NCI-H2081 treated with DMSO at 0.1 percent for 48 hours (cell line): Measurements from ENCODE around the gene ZNF587B.
"Not testable (repeated sequence)": the region's sequence is repeated elsewhere in the genome, so short reads cannot be mapped to it uniquely, and the experiment has no call there.

Source experiments
- DNase-seq: peaks from one replicate; lab custom pipeline; 2025; lab: John Stamatoyannopoulos, UW

Gene ZNF587B

GRCh38 chr19:57830071-57830602 lies at the start of gene ZNF587B:
Gene ZNF587B (plus strand): TSS chr19:57830299. CDS start chr19:57830529, 230 bp downstream.
- no peak for DNase-seq

- no peak for DNase-seq
These were observed 43.8 kb upstream of the ZNF587B start for GRCh38 chr19:57786286-57786685.

DNA sequence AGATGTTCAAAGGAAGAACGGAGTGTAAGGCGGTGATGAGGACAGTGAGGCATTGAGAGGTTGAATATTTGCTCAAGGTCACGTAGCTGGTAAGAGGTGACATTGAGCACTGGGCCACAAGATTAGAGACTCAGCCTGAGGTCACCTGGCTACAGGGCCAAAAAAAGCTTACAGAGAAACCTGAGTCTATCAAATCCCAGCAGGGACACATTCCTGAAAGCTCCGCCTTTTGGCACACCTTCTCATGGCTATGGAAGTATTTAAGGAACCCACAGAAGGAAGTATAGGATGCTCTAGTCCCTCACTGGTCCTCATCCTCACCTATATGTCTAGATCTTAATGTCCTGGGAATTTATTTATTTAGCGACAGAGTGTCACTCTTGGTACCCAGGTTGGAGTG lies 43.2 kb upstream of the ZNF587B start:
- DNase-seq, result no peak

- no peak for DNase-seq
These were observed 41.9 kb upstream of the ZNF587B start for GRCh38 chr19:57788114-57788692.

DNA sequence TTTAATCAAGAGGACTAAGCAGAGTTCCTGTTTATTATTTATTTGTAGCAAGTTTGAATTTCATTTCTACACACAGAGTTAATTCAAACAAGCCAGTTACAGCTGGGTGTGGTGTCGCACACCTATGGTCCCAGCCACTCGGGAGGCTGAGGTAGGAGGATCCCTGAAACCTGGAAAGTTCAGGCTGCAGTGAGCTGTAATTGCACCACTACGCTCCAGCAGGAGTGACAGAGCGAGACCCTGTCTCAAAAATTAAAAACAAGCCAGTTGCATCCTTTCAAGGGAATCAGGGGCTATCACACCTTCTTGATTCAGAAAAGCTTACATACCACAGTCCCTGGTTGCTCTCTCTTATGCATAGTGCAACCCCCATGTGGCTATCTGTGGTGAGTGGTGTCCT lies 40.8 kb upstream of the ZNF587B start:
- no peak for DNase-seq

GRCh38 chr19:57796580-57796979 lies 33.5 kb upstream of the ZNF587B start:
- DNase-seq, result not testable (repeated sequence)

GRCh38 chr19:57800696-57801095 lies 29.4 kb upstream of the ZNF587B start:
- no peak for DNase-seq

GRCh38 chr19:57802269-57802668 lies 27.8 kb upstream of the ZNF587B start:
- no peak for DNase-seq

GRCh38 chr19:57803265-57803593 lies 26.9 kb upstream of the ZNF587B start:
- no peak for DNase-seq

DNA sequence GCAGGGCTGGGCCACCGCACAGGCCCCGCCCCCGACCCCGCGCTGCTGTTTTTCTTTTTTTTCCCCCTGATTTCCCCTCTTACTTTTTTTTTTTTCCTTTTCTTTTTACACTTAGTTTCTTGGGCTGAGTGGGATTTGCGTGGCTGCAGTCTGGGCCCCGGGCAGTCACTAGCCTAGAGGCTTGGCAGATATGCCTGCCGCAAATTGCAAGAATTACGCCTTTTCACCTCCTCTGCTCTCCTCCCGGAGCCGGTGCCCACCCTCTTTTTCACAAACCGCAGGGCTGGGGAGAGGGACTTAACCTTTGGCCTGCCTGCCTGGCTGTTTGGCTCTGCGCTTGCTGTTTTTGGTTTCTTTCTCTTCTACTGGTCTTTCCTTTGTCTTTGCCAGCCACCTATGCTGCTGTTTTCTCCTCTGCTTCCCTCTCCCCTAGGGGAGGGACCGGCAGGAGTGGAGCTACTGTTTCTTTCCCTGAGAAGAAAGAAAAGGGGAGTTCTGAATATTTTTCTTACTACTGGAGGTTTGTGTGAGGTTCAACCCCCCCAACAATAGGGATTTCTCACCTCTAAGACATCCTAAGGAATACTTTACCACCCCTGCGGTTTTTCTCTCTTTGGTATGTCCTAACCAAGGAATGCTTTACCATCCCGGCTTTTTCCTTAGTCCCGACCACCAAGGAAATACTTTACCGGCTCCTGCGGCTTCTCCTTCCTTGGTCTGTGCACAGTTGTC lies 26.3 kb upstream of the ZNF587B start:
- DNase-seq, result no peak

GRCh38 chr19:57807541-57807940 lies 22.6 kb upstream of the ZNF587B start:
- DNase-seq, result no peak

DNA sequence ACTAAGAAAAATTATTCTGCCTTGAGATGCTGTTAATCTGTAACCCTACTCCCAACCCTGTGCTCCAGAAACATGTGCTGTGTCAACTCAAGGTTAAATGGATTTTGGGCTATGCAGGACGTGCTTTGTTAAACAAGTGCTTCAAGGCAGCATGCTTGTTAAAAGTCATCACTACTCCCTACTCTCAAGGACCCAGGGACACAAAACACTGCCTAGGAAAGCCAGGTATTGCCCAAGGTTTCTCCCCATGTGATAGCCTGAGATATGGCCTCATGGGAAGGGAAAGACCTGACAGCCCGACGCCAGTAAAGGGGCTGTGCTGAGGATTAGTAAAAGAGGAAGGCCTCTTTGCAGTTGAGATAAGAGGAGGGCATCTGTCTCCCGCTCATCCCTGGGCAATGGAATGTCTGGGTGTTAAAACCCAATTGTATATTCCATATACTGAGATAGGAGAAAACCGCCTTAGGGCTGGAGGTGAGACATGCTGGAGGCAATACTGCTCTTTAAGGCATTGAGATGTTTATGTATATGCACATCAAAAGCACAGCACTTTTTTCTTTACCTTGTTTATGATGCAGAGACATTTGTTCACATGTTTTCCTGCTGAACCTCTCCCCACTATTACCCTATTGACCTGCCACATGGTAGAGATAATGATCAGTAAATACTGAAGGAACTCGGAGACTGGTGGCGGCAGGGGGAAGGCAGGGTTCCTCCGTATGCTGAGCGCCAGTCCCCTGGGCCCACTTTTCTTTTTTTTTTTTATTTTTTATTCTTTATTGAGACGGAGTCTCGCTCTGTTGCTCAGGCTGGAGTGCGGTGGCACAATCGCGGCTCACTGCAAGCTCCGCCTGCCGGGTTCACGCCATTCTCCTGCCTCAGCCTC lies 19.4 kb upstream of the ZNF587B start:
- DNase-seq, result not testable (repeated sequence)

DNA sequence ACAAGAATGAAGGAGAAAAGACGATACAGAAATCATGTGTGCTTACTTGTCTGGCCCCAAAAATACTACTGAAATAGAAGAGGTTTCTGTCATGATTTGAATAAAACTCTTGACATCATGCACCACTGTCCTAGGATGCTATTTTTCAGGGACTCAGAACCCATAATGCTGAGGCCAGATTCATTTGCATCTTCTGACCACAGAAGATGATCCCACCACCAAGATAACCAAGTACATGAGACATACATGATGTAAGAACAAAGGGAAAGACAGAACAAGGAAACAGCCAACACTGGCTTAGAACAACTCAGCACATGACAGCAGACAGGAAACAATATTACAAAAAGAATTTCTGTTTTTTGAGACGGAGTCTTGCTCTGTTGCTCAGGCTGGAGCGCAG lies 17.9 kb upstream of the ZNF587B start:
- DNase-seq, result no peak

- not testable (repeated sequence) for DNase-seq
These were observed 16.9 kb upstream of the ZNF587B start for GRCh38 chr19:57812975-57813820.

- no peak for DNase-seq
These were observed 16.1 kb upstream of the ZNF587B start for GRCh38 chr19:57813919-57814504.

- DNase-seq, result peak; percentile 64
These were observed 15.4 kb upstream of the ZNF587B start, which contains the start of gene ZNF552 for GRCh38 chr19:57814505-57815246. Gene ZNF552 (minus strand): TSS chr19:57814913. CDS start chr19:57814743, 170 bp downstream.

DNA sequence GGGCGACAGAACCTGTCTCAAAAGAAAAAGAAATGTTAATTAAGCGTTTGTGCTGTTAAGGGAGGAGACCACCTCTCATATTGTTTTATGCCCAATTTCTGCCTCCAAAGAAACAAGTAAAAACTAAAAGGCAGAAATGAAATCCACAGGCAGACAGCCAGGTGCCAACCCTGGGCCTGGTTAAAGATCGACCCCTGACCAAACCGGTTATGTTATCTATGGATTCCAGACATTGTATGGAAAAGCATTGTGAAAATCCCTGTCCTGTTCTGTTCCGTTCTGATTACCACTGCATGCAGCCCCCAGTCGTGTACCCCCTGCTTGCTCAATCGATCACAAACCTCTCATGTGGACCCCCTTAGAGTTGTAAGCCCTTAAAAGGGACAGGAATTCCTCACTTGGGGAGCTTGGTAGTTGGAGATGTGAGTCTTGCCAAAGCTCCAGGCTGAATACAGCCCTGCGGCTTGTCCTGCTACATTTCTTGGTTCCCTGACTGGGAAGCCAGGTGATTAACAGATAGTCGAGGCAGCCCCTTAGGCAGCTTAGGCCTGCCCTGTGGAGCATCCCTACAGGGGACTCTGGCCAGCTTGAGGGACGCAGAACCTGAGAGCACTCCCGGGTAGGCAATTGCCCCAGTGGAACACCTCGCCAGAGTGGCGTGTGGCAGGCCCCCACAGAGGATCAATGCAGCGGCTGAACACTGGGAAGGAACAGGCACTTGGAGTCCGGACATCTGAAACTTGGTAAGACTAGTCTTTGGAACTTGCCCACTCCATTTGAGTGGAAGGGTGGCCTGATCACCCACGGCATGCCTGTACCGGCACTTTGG lies 14.6 kb upstream of the ZNF587B start:
- DNase-seq, result no peak

- no peak for DNase-seq
These were observed 13.4 kb upstream of the ZNF587B start for GRCh38 chr19:57816652-57817051.

- no peak for DNase-seq
These were observed 12.1 kb upstream of the ZNF587B start for GRCh38 chr19:57817976-57818375.

- DNase-seq, result no peak
These were observed 11.7 kb upstream of the ZNF587B start for GRCh38 chr19:57818378-57818777.
